HepG2 (cell line): ENCODE data around the gene CTSW. TPM values are rescaled to one million over a fixed set of nuclear protein-coding genes. Genes with fewer than 3 reads are reported as not detected.

Experiments
- AGO2 ChIP-seq: fragments of 200-400 bp; formaldehyde crosslinking; optimal IDR thresholded peaks from 2 replicates; pipeline ENCODE3; 2017; ENCODE audit warnings: mild to moderate bottlenecking, low read depth, low read length, moderate library complexity
- ARNT2 ChIP-seq: sonication (generic); formaldehyde crosslinking; IDR thresholded peaks from 2 replicates; pipeline ENCODE4 v1.8.0; 2022; ENCODE audit warnings: mild to moderate bottlenecking, low read depth, missing genetic modification reagents, moderate library complexity
- BRCA1 ChIP-seq: sonication (generic); formaldehyde crosslinking; IDR thresholded peaks from 2 replicates; pipeline ENCODE4 v1.4.0; 2020; ENCODE audit warnings: missing genetic modification reagents
- CAMTA2 ChIP-seq: sonication (generic); formaldehyde crosslinking; IDR thresholded peaks from 2 replicates; pipeline ENCODE4 v1.4.0; 2020; ENCODE audit warnings: mild to moderate bottlenecking, missing genetic modification reagents, borderline replicate concordance
- CBX1 ChIP-seq: IDR thresholded peaks from one replicate; pipeline ENCODE4 v1.6.1; 2016; ENCODE audit warnings: antibody characterized with exemption, low read depth
- CENPX ChIP-seq: sonication (generic); formaldehyde crosslinking; IDR thresholded peaks from 2 replicates; pipeline ENCODE4 v1.9.0; 2021; ENCODE audit warnings: mild to moderate bottlenecking, missing genetic modification reagents, moderate library complexity
- CHD2 ChIP-seq: IDR thresholded peaks from 2 replicates; pipeline ENCODE4 v1.6.1; 2011; ENCODE audit warnings: low read depth, low read length, improper control_type of control experiment
- ESRRA ChIP-seq: sonication (generic); formaldehyde crosslinking; IDR thresholded peaks from 2 replicates; pipeline ENCODE4 v1.5.1; 2020; ENCODE audit warnings: mild to moderate bottlenecking, low read depth, missing genetic modification reagents
- FOXO4 ChIP-seq: sonication (generic); formaldehyde crosslinking; conservative IDR thresholded peaks from 2 replicates; pipeline ENCODE4 v1.8.1; 2023; ENCODE audit warnings: missing genetic modification reagents
- HMG20A ChIP-seq: IDR thresholded peaks from 2 replicates; pipeline ENCODE4 v1.6.1; 2016; ENCODE audit warnings: borderline replicate concordance
- KLF12 ChIP-seq: sonication (generic); formaldehyde crosslinking; IDR thresholded peaks from 2 replicates; pipeline ENCODE4 v1.4.0; 2020; ENCODE audit warnings: missing genetic modification reagents, borderline replicate concordance
- MIER3 ChIP-seq: IDR thresholded peaks from 2 replicates; pipeline ENCODE4 v1.6.1; 2016; ENCODE audit warnings: missing compliant biosample characterization, borderline replicate concordance
- MIXL1 ChIP-seq: IDR thresholded peaks from 2 replicates; pipeline ENCODE4 v1.6.1; 2016
- NR2F1 ChIP-seq, 2 experiments: fragments of 450-650 bp in 1 of 2; formaldehyde crosslinking in 1 of 2; IDR thresholded peaks; 2 replicates each; pipeline versions ENCODE4 v1.5.0 to v1.6.1; 2016 to 2020; ENCODE audit warnings: mild to moderate bottlenecking in 1 of 2, missing compliant biosample characterization in 1 of 2, missing genetic modification reagents in 1 of 2, moderate library complexity in 1 of 2
- NRL ChIP-seq: sonication (generic); formaldehyde crosslinking; IDR thresholded peaks from 2 replicates; pipeline ENCODE4 v1.5.0; 2020; ENCODE audit warnings: missing genetic modification reagents, mild to moderate bottlenecking, moderate library complexity, borderline replicate concordance
- PATZ1 ChIP-seq: sonication (generic); formaldehyde crosslinking; IDR thresholded peaks from 2 replicates; pipeline ENCODE4 v1.4.0; 2020; ENCODE audit warnings: missing genetic modification reagents
- PHF5A ChIP-seq: IDR thresholded peaks from one replicate; pipeline ENCODE4 v1.6.1; 2018; ENCODE audit warnings: low read depth, missing genetic modification reagents; ENCODE audit not compliant: unreplicated experiment
- RBAK ChIP-seq: sonication (generic); formaldehyde crosslinking; IDR thresholded peaks from 2 replicates; pipeline ENCODE4 v1.5.1; 2020; ENCODE audit warnings: mild to moderate bottlenecking, missing genetic modification reagents
- RFX1 ChIP-seq: fragments of 450-650 bp; IDR thresholded peaks from 2 replicates; pipeline ENCODE4 v1.6.1; 2017
- TSC22D2 ChIP-seq: sonication (generic); formaldehyde crosslinking; IDR thresholded peaks from 2 replicates; pipeline ENCODE4 v1.5.1; 2020; ENCODE audit warnings: missing genetic modification reagents, mild to moderate bottlenecking, borderline replicate concordance
- XRCC5 ChIP-seq: fragments of 200-400 bp; formaldehyde crosslinking; optimal IDR thresholded peaks from 2 replicates; pipeline ENCODE3; 2017; ENCODE audit warnings: mild to moderate bottlenecking, low read length
- YY1 ChIP-seq: IDR thresholded peaks from 2 replicates; pipeline ENCODE4 v1.6.1; 2011; ENCODE audit warnings: low read length, low read depth, moderate library complexity, mild to moderate bottlenecking; ENCODE audit not compliant: insufficient read depth, insufficient replicate concordance
- ZNF256 ChIP-seq: sonication (generic); formaldehyde crosslinking; conservative IDR thresholded peaks from 2 replicates; pipeline ENCODE4 v1.4.0; 2020; ENCODE audit warnings: missing genetic modification reagents
- ZNF549 ChIP-seq: sonication (generic); formaldehyde crosslinking; IDR thresholded peaks from 2 replicates; pipeline ENCODE4 v1.5.0; 2020; ENCODE audit warnings: missing genetic modification reagents
- ZNF737 ChIP-seq: sonication (generic); formaldehyde crosslinking; IDR thresholded peaks from 2 replicates; pipeline ENCODE4 v1.5.0; 2020; ENCODE audit warnings: missing genetic modification reagents, mild to moderate bottlenecking, borderline replicate concordance
- ZNF792 ChIP-seq: IDR thresholded peaks from 2 replicates; pipeline ENCODE4 v1.6.1; 2016
- ZSCAN12 ChIP-seq: sonication (generic); formaldehyde crosslinking; IDR thresholded peaks from 2 replicates; pipeline ENCODE4 v1.9.0; 2021; ENCODE audit warnings: mild to moderate bottlenecking, missing genetic modification reagents
- ZSCAN31 ChIP-seq: sonication (generic); formaldehyde crosslinking; IDR thresholded peaks from 2 replicates; pipeline ENCODE4 v1.5.0; 2020; ENCODE audit warnings: low read depth, mild to moderate bottlenecking, missing genetic modification reagents
- polyA plus RNA-seq, 8 experiments: library from polyadenylated mRNA; depleted of rRNA in 3 of 8; stranded (reverse) in 7 of 8; unstranded in 1 of 8; fragments of >200 nt; fragmentation: Illumina TruSeq in 4 of 8; extraction: Trizol in 4 of 8; gene quantifications; 2 replicates each; pipeline versions ENCODE4 v1.2.1 to v1.2.3, GENCODE V29; 2011 to 2016; ENCODE audit warnings: low read depth in 4 of 8, missing spikeins in 1 of 8, mixed read lengths in 1 of 8; ENCODE audit not compliant: insufficient read depth in 1 of 8
- total RNA-seq, 5 experiments: library from RNA; depleted of rRNA; stranded (reverse); fragments of >200 nt; fragmentation: Illumina TruSeq; extraction: Trizol; gene quantifications; 2 replicates each; pipeline ENCODE4 v1.2.3, GENCODE V29; 2016; ENCODE audit warnings: low read depth in 1 of 5
- TF ChIP-seq, protein P1 (sequence below): sonication (generic); formaldehyde crosslinking; IDR thresholded peaks from 2 replicates; pipeline ENCODE4 v1.5.0; 2020; ENCODE audit warnings: missing genetic modification reagents

CTSW gene
- total and polyA plus RNA-seq, 2 of the 13 experiments (the other 11 are each of a cell fraction or from before 2014, with no cell fraction given) = 0.09 TPM; not detected in 1

DNA sequence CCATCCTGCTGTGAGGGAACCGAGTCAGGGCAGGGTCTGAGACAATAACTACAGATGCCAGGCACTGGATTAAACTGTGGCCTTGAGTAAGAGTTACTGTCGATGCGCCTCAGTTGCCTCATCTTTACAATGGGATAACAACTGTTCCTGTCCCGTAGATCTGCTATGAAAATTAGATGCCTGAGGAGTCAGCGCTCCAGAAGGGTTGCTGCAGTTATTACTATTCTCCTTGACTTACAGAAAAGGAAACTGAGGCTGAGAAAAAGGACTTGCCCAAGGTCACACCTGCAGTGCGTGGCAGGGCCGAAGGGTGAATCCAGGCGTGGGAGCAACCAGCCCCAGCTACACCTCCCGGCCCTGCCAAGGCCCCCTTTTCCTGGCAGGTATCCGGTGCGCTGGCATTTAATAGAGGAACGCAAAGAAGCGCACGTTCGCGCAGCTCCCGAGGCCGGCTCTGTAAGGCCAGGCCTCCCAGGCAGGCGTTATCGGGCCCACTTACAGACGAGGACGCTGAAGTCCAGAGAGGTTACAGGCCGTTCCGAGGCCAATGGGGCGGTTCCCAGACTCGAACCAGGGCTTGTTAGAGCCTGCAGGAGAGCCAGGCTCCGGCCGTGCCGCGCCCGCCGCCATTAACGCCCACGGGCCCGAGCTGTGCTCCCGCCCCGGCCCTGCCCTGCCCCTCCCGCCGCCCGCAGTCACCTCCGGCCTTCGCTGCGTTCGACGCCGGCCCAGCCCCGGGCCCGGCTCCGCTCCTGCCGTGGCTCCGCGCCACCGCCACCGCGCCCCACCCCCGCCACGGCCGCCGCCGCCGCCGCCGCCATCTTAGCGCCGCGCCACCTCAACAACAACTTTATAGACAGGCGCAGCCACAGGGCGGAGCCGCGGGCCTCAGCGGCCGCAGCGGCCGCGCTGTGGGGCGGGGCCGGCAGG is 38.8 kb downstream of the CTSW start, which contains the start of gene C11orf68 (continued):
- TF ChIP-seq PATZ1 (CRISPR knock-in tag) (no peak), NR2F1 (CRISPR knock-in tag; IDR thresholded peaks at IDR 0.05) (no peak), ZNF792 (CRISPR knock-in tag) (no peak), NRL (peak; percentile 47), ZSCAN31 (no peak), CBX1 (no peak), RBAK (CRISPR knock-in tag) (no peak), HMG20A (CRISPR knock-in tag) (no peak), BRCA1 (CRISPR knock-in tag) (no peak), MIER3 (no peak), XRCC5 (no peak), ZNF256 (no peak), FOXO4 (CRISPR knock-in tag) (no peak), TSC22D2 (no peak), ESRRA (CRISPR knock-in tag) (no peak), PHF5A (CRISPR knock-in tag) (no peak), CHD2 (no peak), ZNF549 (no peak), CENPX (no peak), YY1 (peak; percentile 95), CAMTA2 (CRISPR knock-in tag) (no peak), AGO2 (no peak), KLF12 (no peak), MIXL1 (CRISPR knock-in tag) (no peak), ZSCAN12 (CRISPR knock-in tag) (no peak), ZNF737 (CRISPR knock-in tag) (no peak), RFX1 (no peak), ARNT2 (CRISPR knock-in tag) (no peak)
- TF ChIP-seq, protein P1, sequence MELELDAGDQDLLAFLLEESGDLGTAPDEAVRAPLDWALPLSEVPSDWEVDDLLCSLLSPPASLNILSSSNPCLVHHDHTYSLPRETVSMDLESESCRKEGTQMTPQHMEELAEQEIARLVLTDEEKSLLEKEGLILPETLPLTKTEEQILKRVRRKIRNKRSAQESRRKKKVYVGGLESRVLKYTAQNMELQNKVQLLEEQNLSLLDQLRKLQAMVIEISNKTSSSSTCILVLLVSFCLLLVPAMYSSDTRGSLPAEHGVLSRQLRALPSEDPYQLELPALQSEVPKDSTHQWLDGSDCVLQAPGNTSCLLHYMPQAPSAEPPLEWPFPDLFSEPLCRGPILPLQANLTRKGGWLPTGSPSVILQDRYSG (CRISPR knock-in tag) = no peak
